Mesothelial cell of epicardium (in vitro differentiated cells): ENCODE measurements around the gene NME7. TPM values are rescaled to one million over a fixed set of nuclear protein-coding genes. Genes with fewer than 3 reads are reported as not detected.
A peak's percentile ranks its signal among the peaks of the same experiment; 100 is the strongest.

Experiments used
- DNase-seq, 2 experiments: peaks; one replicate each; pipeline ENCODE4 v3.0.0; 2021; ENCODE audit warnings: low spot score in 2 of 2; ENCODE audit not compliant: unreplicated experiment in 2 of 2
- H3K27ac Mint-ChIP-seq: 2 replicates; pipeline ENCODE4 v1.8.0; 2021; ENCODE audit warnings: mixed read lengths
- H3K27me3 Mint-ChIP-seq: 2 replicates; pipeline ENCODE4 v1.8.0; 2021; ENCODE audit warnings: low read depth, mixed read lengths
- H3K36me3 Mint-ChIP-seq: 2 replicates; pipeline ENCODE4 v1.8.0; 2021; ENCODE audit warnings: mixed read lengths
- H3K4me1 Mint-ChIP-seq: 2 replicates; pipeline ENCODE4 v1.8.0; 2021; ENCODE audit warnings: mixed read lengths
- H3K4me3 Mint-ChIP-seq: 2 replicates; pipeline ENCODE4 v1.8.0; 2021; ENCODE audit warnings: mild to moderate bottlenecking, moderate library complexity, mixed read lengths
- H3K9me3 Mint-ChIP-seq: 2 replicates; pipeline ENCODE4 v1.8.0; 2021; ENCODE audit warnings: mixed read lengths
- CTCF ChIP-seq: fragments of 200-600 bp; sonication (generic); IDR thresholded peaks from one replicate; pipeline ENCODE4 v1.5.0; 2021; ENCODE audit warnings: antibody characterized with exemption; ENCODE audit not compliant: unreplicated experiment
- total RNA-seq: library from RNA; stranded (reverse); gene quantifications from 3 replicates; pipeline ENCODE4 v1.2.1, GENCODE V29; 2021

The NME7 gene
- total RNA-seq, 1 donor from 2014 or later = 28.9 TPM

- no peak for DNase-seq
- Mint-ChIP-seq H3K4me1 (no peaks in the 10 kb centered on the region), H3K4me3 (no peak overlapping the region), H3K9me3 (no peaks in the 10 kb centered on the region), H3K27me3 (no peaks in the 10 kb centered on the region), H3K36me3 (peaks cover 52% of the 10 kb centered on the region), H3K27ac (no peak overlapping the region)
- TF ChIP-seq CTCF = no peak
Measured at GRCh38 chr1:169390303-169390702, 22.7 kb upstream of the NME7 start.

- Mint-ChIP-seq H3K4me3 (no peak overlapping the region), H3K36me3 (peaks cover 42% of the 10 kb centered on the region), H3K9me3 (no peaks in the 10 kb centered on the region), H3K4me1 (no peaks in the 10 kb centered on the region), H3K27ac (no peak overlapping the region), H3K27me3 (no peaks in the 10 kb centered on the region)
- no peak for TF ChIP-seq CTCF
- DNase-seq = no peak
Measured at GRCh38 chr1:169387399-169387798, 19.8 kb upstream of the NME7 start.

- Mint-ChIP-seq H3K27me3 (no peaks in the 10 kb centered on the region), H3K4me1 (no peaks in the 10 kb centered on the region), H3K27ac (no peak overlapping the region), H3K4me3 (no peak overlapping the region), H3K36me3 (peaks cover 30% of the 10 kb centered on the region), H3K9me3 (no peaks in the 10 kb centered on the region)
- no peak for TF ChIP-seq CTCF
- no peak for DNase-seq
Measured at GRCh38 chr1:169383449-169383848, 15.9 kb upstream of the NME7 start.

- DNase-seq = no peak
- no peaks in the 10 kb centered on the region for H3K4me1 Mint-ChIP-seq
- no peak overlapping the region for H3K27ac Mint-ChIP-seq
- no peak for TF ChIP-seq CTCF
- H3K36me3 Mint-ChIP-seq = peaks cover 25% of the 10 kb centered on the region
- H3K9me3 Mint-ChIP-seq = no peaks in the 10 kb centered on the region
- H3K4me3 Mint-ChIP-seq = no peak overlapping the region
- H3K27me3 Mint-ChIP-seq = no peaks in the 10 kb centered on the region
Measured at GRCh38 chr1:169381162-169381561, 13.6 kb upstream of the NME7 start.

GRCh38 chr1:169371404-169371803, 3.8 kb upstream of the NME7 start:
- Mint-ChIP-seq H3K4me1 (peaks cover 6% of the 10 kb centered on the region), H3K36me3 (peaks cover 8% of the 10 kb centered on the region), H3K27ac (no peak overlapping the region), H3K9me3 (no peaks in the 10 kb centered on the region), H3K4me3 (no peak overlapping the region), H3K27me3 (no peaks in the 10 kb centered on the region)
- no peak for TF ChIP-seq CTCF
- DNase-seq = no peak

- peak in 1 of 2 experiments; percentile 39 for DNase-seq
- Mint-ChIP-seq H3K9me3 (peaks cover 6% of the 10 kb centered on the region), H3K36me3 (peaks cover 15% of the 10 kb centered on the region), H3K27me3 (no peaks in the 10 kb centered on the region), H3K4me3 (no peak overlapping the region), H3K4me1 (peaks cover 6% of the 10 kb centered on the region), H3K27ac (no peak overlapping the region)
- no peak for TF ChIP-seq CTCF
Measured at GRCh38 chr1:169368406-169368769, 791 bp upstream of the NME7 start.
